GM19452 (cell line): ENCODE measurements around the gene TMEM254.
"Not testable (repeated sequence)": the region's sequence is repeated elsewhere in the genome, so short reads cannot be mapped to it uniquely, and the experiment has no call there.

Source experiments
- ATAC-seq: cut with Tn5 transposase; IDR thresholded peaks from one replicate; pipeline ENCODE4 v1.9.1; 2021; ENCODE audit not compliant: unreplicated experiment

The TMEM254 gene

GRCh38 chr10:80078448-80079311 lies at the start of gene TMEM254:
Gene TMEM254, plus strand, starts transcription at chr10:80078665. Its CDS starts 35 bp downstream, at chr10:80078700.
- peak; percentile 82 for ATAC-seq

- ATAC-seq, result peak; percentile 97
Observed at GRCh38 chr10:80029205-80029604, 49.3 kb upstream of the TMEM254 start.

- ATAC-seq, result not testable (repeated sequence)
Observed at GRCh38 chr10:80029865-80030264, 48.6 kb upstream of the TMEM254 start.

GRCh38 chr10:80032503-80032902 lies 46.0 kb upstream of the TMEM254 start:
- no peak for ATAC-seq

- ATAC-seq, result not testable (repeated sequence)
Observed at GRCh38 chr10:80034766-80035165, 43.7 kb upstream of the TMEM254 start.

GRCh38 chr10:80035430-80035829 lies 43.0 kb upstream of the TMEM254 start:
- ATAC-seq, result not testable (repeated sequence)

GRCh38 chr10:80036921-80037500 lies 41.5 kb upstream of the TMEM254 start:
- not testable (repeated sequence) for ATAC-seq

GRCh38 chr10:80038226-80038625 lies 40.2 kb upstream of the TMEM254 start:
- ATAC-seq, result not testable (repeated sequence)

- ATAC-seq, result no peak
Observed at GRCh38 chr10:80041162-80041561, 37.3 kb upstream of the TMEM254 start.

GRCh38 chr10:80044935-80045334 lies 33.5 kb upstream of the TMEM254 start:
- ATAC-seq, result not testable (repeated sequence)

- peak; percentile 81 for ATAC-seq
Observed at GRCh38 chr10:80046629-80047441, 31.6 kb upstream of the TMEM254 start.

- no peak for ATAC-seq
Observed at GRCh38 chr10:80050752-80051151, 27.7 kb upstream of the TMEM254 start.

- no peak for ATAC-seq
Observed at GRCh38 chr10:80051993-80052392, 26.5 kb upstream of the TMEM254 start.

GRCh38 chr10:80055760-80056159 lies 22.7 kb upstream of the TMEM254 start:
- ATAC-seq, result no peak

GRCh38 chr10:80057171-80057570 lies 21.3 kb upstream of the TMEM254 start:
- no peak for ATAC-seq

GRCh38 chr10:80064120-80064886 lies 14.2 kb upstream of the TMEM254 start:
- no peak for ATAC-seq

GRCh38 chr10:80066809-80067208 lies 11.7 kb upstream of the TMEM254 start:
- ATAC-seq, result no peak

- ATAC-seq, result not testable (repeated sequence)
Observed at GRCh38 chr10:80067821-80068220, 10.6 kb upstream of the TMEM254 start.

GRCh38 chr10:80068270-80068669 lies 10.2 kb upstream of the TMEM254 start:
- no peak for ATAC-seq

- ATAC-seq, result no peak
Observed at GRCh38 chr10:80070057-80070456, 8.4 kb upstream of the TMEM254 start.

GRCh38 chr10:80072584-80072983 lies 5.9 kb upstream of the TMEM254 start:
- no peak for ATAC-seq
